GM23338 (cell line): Measurements from ENCODE around the gene UBAC2. TPM values are rescaled to one million over a fixed set of nuclear protein-coding genes. Genes with fewer than 3 reads are reported as not detected.

Experiments
- ATAC-seq: fragments of 200-7000 bp; cut with Tn5 transposase; 3 replicates; pipeline ENCODE4 v1.9.1; 2020
- DNase-seq: peaks from one replicate; pipeline ENCODE4 v3.0.0-alpha.2; 2015; ENCODE audit warnings: low spot score
- H2AFZ ChIP-seq: fragments of 200-600 bp; sonication (generic); 2 replicates; pipeline ENCODE4 v1.8.0; 2016; ENCODE audit warnings: antibody characterized with exemption, mild to moderate bottlenecking, moderate library complexity
- H3F3A ChIP-seq: fragments of 200-600 bp; sonication (generic); replicated peaks from 2 replicates; pipeline ENCODE4 v1.8.0; 2017; ENCODE audit warnings: antibody characterized with exemption, mixed run types, low read depth
- H3K27ac ChIP-seq: fragments of 200-600 bp; sonication (generic); 2 replicates; pipeline ENCODE4 v1.6.1; 2016; ENCODE audit warnings: low read depth
- H3K27me3 ChIP-seq: fragments of 200-600 bp; sonication (generic); 2 replicates; pipeline ENCODE4 v1.8.0; 2016; ENCODE audit warnings: mild to moderate bottlenecking, mixed run types, moderate library complexity; ENCODE audit not compliant: insufficient read depth
- H3K36me3 ChIP-seq: fragments of 200-600 bp; sonication (generic); 2 replicates; pipeline ENCODE4 v1.8.0; 2016; ENCODE audit warnings: mild to moderate bottlenecking; ENCODE audit not compliant: insufficient read depth
- H3K4me1 ChIP-seq: fragments of 200-600 bp; sonication (generic); 2 replicates; pipeline ENCODE4 v1.8.0; 2016; ENCODE audit warnings: mild to moderate bottlenecking, moderate library complexity; ENCODE audit not compliant: insufficient read depth
- H3K4me2 ChIP-seq: fragments of 200-600 bp; sonication (generic); 2 replicates; pipeline ENCODE4 v1.7.1; 2017; ENCODE audit warnings: mixed run types
- H3K4me3 ChIP-seq: fragments of 200-600 bp; sonication (generic); 2 replicates; pipeline ENCODE4 v1.6.1; 2016; ENCODE audit warnings: mixed run types
- H3K79me2 ChIP-seq: fragments of 200-600 bp; sonication (generic); replicated peaks from 2 replicates; pipeline ENCODE4 v1.8.0; 2017; ENCODE audit warnings: mild to moderate bottlenecking; ENCODE audit not compliant: insufficient read depth
- H3K9me2 ChIP-seq: fragments of 200-600 bp; sonication (generic); 2 replicates; pipeline ENCODE4 v1.8.0; 2017; ENCODE audit not compliant: insufficient read depth
- H4K20me1 ChIP-seq: fragments of 200-600 bp; sonication (generic); replicated peaks from 2 replicates; pipeline ENCODE4 v1.8.0; 2017; ENCODE audit warnings: mild to moderate bottlenecking; ENCODE audit not compliant: insufficient read depth
- H3K27ac Mint-ChIP-seq: 2 replicates; pipeline ENCODE4 v1.8.0; 2020; ENCODE audit warnings: inconsistent platforms, mild to moderate bottlenecking, moderate library complexity, mixed read lengths
- H3K27me3 Mint-ChIP-seq: 3 replicates; pipeline ENCODE4 v1.8.0; 2022; ENCODE audit warnings: low read depth, mild to moderate bottlenecking, moderate library complexity, mixed read lengths, inconsistent platforms; ENCODE audit not compliant: insufficient read depth, poor library complexity
- H3K36me3 Mint-ChIP-seq: 3 replicates; pipeline ENCODE4 v1.8.0; 2021; ENCODE audit warnings: low read depth, mild to moderate bottlenecking, inconsistent platforms, moderate library complexity, mixed read lengths
- H3K4me1 Mint-ChIP-seq: 3 replicates; pipeline ENCODE4 v1.8.0; 2020; ENCODE audit warnings: mild to moderate bottlenecking, inconsistent platforms, mixed read lengths
- H3K4me3 Mint-ChIP-seq: 3 replicates; pipeline ENCODE4 v1.8.0; 2021; ENCODE audit warnings: moderate library complexity, mild to moderate bottlenecking, inconsistent platforms, mixed read lengths
- H3K9me3 Mint-ChIP-seq: 3 replicates; pipeline ENCODE4 v1.8.0; 2020; ENCODE audit warnings: moderate library complexity, mild to moderate bottlenecking, inconsistent platforms, mixed read lengths
- CREB1 ChIP-seq: fragments of 250-450 bp; sonication (Bioruptor Pico); IDR thresholded peaks from 2 replicates; pipeline ENCODE4 v1.5.0; 2020; ENCODE audit warnings: low read depth, mild to moderate bottlenecking, moderate library complexity
- CTCF ChIP-seq, 2 experiments: fragments of 200-600 bp in 1 of 2; sonication (generic) in 1 of 2; conservative IDR thresholded peaks; 2 replicates each; pipeline versions ENCODE4 v1.5.1 to v1.6.1; 2016 to 2017; ENCODE audit warnings: antibody characterized with exemption in 2 of 2, low read depth in 2 of 2, mild to moderate bottlenecking in 2 of 2, moderate library complexity in 1 of 2
- ETS1 ChIP-seq: IDR thresholded peaks from 2 replicates; pipeline ENCODE4 v1.6.1; 2016; ENCODE audit warnings: antibody characterized with exemption
- EZH2phosphoT487 ChIP-seq: fragments of 200-600 bp; sonication (generic); IDR thresholded peaks from one replicate; pipeline ENCODE4 v1.8.1; 2018; ENCODE audit warnings: antibody characterized with exemption; ENCODE audit not compliant: unreplicated experiment
- NANOG ChIP-seq: IDR thresholded peaks from 2 replicates; pipeline ENCODE4 v1.6.1; 2016; ENCODE audit warnings: antibody characterized with exemption, borderline replicate concordance
- POLR2AphosphoS5 ChIP-seq: IDR thresholded peaks from 2 replicates; pipeline ENCODE4 v1.6.1; 2016; ENCODE audit warnings: antibody characterized with exemption, low read depth
- REST ChIP-seq: IDR thresholded peaks from one replicate; pipeline ENCODE4 v1.6.1; 2018; ENCODE audit warnings: antibody characterized with exemption; ENCODE audit not compliant: unreplicated experiment
- ZNF114 ChIP-seq: fragments of 250-450 bp; sonication (Bioruptor Pico); IDR thresholded peaks from 2 replicates; pipeline ENCODE4 v1.5.0; 2020; ENCODE audit warnings: mild to moderate bottlenecking, moderate library complexity
- ZNF331 ChIP-seq: fragments of 250-450 bp; sonication (Bioruptor Pico); IDR thresholded peaks from 2 replicates; pipeline ENCODE4 v1.5.0; 2020; ENCODE audit warnings: low read depth, mild to moderate bottlenecking, moderate library complexity
- ZNF462 ChIP-seq: fragments of 250-450 bp; sonication (Bioruptor Pico); IDR thresholded peaks from 2 replicates; pipeline ENCODE4 v1.5.0; 2020; ENCODE audit warnings: mild to moderate bottlenecking, moderate library complexity
- polyA plus RNA-seq: library from polyadenylated mRNA; unstranded; fragments of >200 nt; fragmentation: Nextera tagmentation; extraction: Ambion mirVana; gene quantifications from 2 replicates; pipeline ENCODE4 v1.2.1, GENCODE V29; 2016
- total RNA-seq: library from RNA; depleted of rRNA; stranded (reverse); fragments of >200 nt; shearing (Covaris generic); gene quantifications from 2 replicates; pipeline ENCODE4 v1.2.3, GENCODE V29; 2014

The UBAC2 gene
- total and polyA plus RNA-seq, 2 experiments from 2014 or later: 37.9 to 76.9 TPM

- TF ChIP-seq REST (no peak), EZH2phosphoT487 (no peak), ZNF114 (no peak), ZNF462 (CRISPR knock-in tag) (no peak), ZNF331 (CRISPR knock-in tag) (no peak)
Measured at GRCh38 chr13:99305566-99305965, 104.9 kb downstream of the UBAC2 start (continued).

- no peak within 1 kb of the TSS for H3K4me2 ChIP-seq
- TF ChIP-seq CTCF (conservative IDR thresholded peaks at IDR 0.05; ENCODE audit: low read depth in 2 of 2): no peak
- no peak for TF ChIP-seq NANOG
- TF ChIP-seq CREB1 (CRISPR knock-in tag): no peak
- TF ChIP-seq ETS1: no peak
- TF ChIP-seq POLR2AphosphoS5: no peak
Measured at GRCh38 chr13:99307247-99307646, 106.6 kb downstream of the UBAC2 start, which contains the start of gene GPR183. Gene GPR183 (minus strand): TSS chr13:99307399. CDS start chr13:99296145, 11,254 bp downstream.

More at GRCh38 chr13:99307247-99307646, 106.6 kb downstream of the UBAC2 start, which contains the start of gene GPR183:
- Histone ChIP-seq H3F3A (no peaks in the 10 kb centered on the region), H3K27ac (peak within 1 kb of the TSS; percentile 42), H3K4me3 (no peak within 1 kb of the TSS), H3K36me3 (no peaks in the 10 kb centered on the region), H3K9me2 (no peaks in the 10 kb centered on the region), H3K27me3 (no peaks in the 10 kb centered on the region), H3K79me2 (no peaks in the 10 kb centered on the region; the same call in 1 of the 2 replicates), H3K4me1 (no peaks in the 10 kb centered on the region; the same call in 1 of the 2 replicates), H4K20me1 (peaks cover 9% of the 10 kb centered on the region), H2AFZ (no peak within 1 kb of the TSS)
- no peak for DNase-seq
- no peak for ATAC-seq
- H3K27me3 Mint-ChIP-seq: no peaks in the 10 kb centered on the region
- H3K36me3 Mint-ChIP-seq: peaks cover 8% of the 10 kb centered on the region; the same call in 1 of the 3 replicates
- peaks cover 18% of the 10 kb centered on the region for H3K4me1 Mint-ChIP-seq
- H3K9me3 Mint-ChIP-seq: no peaks in the 10 kb centered on the region
- H3K4me3 Mint-ChIP-seq: no peak within 1 kb of the TSS
- H3K27ac Mint-ChIP-seq: no peak within 1 kb of the TSS
